HUES6 (cell line): Measurements from ENCODE around the gene GLUD1.
A peak's percentile ranks its signal among the peaks of the same experiment; 100 is the strongest.
"Not testable (repeated sequence)": the region's sequence is repeated elsewhere in the genome, so short reads cannot be mapped to it uniquely, and the experiment has no call there.

Experiments
- H3K27ac ChIP-seq: 2 replicates; pipeline ENCODE4 v1.7.0; 2013; ENCODE audit warnings: low read depth, mild to moderate bottlenecking, low read length, inconsistent platforms
- H3K27me3 ChIP-seq: 2 replicates; pipeline ENCODE4 v1.6.1; 2013; ENCODE audit warnings: low read length; ENCODE audit not compliant: control insufficient read depth, insufficient read depth
- H3K36me3 ChIP-seq: 2 replicates; pipeline ENCODE4 v1.6.1; 2013; ENCODE audit warnings: low read length; ENCODE audit not compliant: control insufficient read depth, insufficient read depth
- H3K4me1 ChIP-seq: 2 replicates; pipeline ENCODE4 v1.6.1; 2013; ENCODE audit warnings: low read length; ENCODE audit not compliant: control insufficient read depth, insufficient read depth
- H3K4me3 ChIP-seq: 2 replicates; pipeline ENCODE4 v1.5.1; 2013; ENCODE audit warnings: low read depth, low read length
- H3K9ac ChIP-seq: one replicate; pipeline ENCODE4 v1.6.1; 2013; ENCODE audit warnings: mild to moderate bottlenecking, low read length
- H3K9me3 ChIP-seq: 2 replicates; pipeline ENCODE4 v1.6.1; 2013; ENCODE audit warnings: low read depth, low read length; ENCODE audit not compliant: control insufficient read depth, insufficient read depth

GLUD1 gene

DNA sequence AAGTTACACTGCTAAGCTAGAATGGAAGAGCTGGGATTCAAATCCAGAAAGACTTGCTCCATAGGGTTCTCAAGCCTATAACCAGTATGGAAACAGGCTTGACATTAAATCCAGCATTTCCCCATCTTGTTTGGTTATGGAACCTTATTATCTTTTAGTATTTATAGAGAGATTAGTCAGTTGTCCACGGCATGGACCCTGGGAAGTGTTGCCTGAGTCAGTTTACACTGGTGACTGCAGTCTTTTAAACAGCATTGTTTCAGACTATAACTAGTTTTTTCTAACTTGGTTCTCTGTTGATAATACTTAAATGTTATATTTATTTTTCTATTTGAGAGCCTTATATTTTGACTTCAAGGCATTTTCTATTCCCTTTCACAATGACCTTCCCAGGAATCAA, 23.5 kb upstream of the GLUD1 start:
- H3K27ac ChIP-seq, H3K9me3 ChIP-seq, H3K4me3 ChIP-seq, H3K4me1 ChIP-seq, H3K36me3 ChIP-seq, H3K9ac ChIP-seq, H3K27me3 ChIP-seq: not testable (repeated sequence)

DNA sequence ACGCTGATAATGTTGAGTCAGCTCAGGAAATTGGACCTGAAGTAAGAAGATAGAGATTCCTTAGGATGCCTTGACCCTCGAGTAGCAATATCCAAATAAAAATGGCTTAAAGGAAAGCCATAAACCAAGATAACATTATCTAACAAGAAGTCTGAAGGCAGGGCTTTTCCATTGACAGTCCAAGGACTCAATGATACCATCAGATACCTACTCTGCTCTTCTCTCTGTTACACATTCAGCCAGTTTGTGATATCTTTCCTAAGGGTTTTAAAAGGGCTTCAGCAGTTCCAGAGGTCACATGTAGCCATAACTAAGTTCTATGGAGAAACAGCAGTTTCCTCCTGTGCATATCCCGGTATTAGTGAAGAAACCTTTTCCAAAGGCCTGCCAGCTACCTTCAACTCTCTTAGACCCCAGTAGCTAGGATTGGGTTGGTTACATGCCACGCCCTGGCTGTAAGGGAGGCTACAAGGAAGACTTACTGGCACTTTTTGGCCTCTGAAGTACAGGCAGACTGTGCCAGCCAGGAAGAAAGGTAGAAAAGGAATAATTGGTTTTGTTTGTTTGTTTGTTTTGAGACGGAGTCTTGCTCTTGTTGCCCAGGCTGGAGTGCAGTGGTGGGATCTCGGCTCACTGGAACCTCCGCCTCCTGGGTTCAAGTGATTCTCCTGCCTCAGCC, 10.9 kb upstream of the GLUD1 start:
- Histone ChIP-seq H3K4me3 (no peak overlapping the region), H3K27me3 (no peaks in the 10 kb centered on the region), H3K27ac (no peak overlapping the region), H3K9ac (no peak overlapping the region), H3K4me1 (no peaks in the 10 kb centered on the region), H3K36me3 (peaks cover 30% of the 10 kb centered on the region), H3K9me3 (no peaks in the 10 kb centered on the region)

DNA sequence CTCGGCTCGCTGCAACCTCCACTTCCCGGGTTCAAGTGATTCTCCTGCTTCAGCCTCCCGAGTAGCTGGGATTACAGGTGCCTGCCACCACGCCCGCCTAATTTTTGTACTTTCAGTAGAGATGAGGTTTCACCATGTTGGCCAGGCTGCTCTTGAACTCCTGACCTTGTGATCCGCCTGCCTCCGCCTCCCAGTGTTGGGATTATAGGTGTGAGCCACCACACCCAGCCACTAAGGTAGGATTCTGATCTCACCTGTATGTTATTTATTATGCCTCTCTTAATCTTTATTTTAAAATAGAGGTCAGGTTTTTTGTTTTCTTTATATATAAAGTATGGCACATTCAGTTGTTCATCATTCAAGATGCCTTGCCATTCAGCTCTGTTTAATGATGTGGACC, 10.1 kb upstream of the GLUD1 start:
- not testable (repeated sequence) for H3K4me3 ChIP-seq, H3K4me1 ChIP-seq, H3K9me3 ChIP-seq, H3K27ac ChIP-seq, H3K27me3 ChIP-seq, H3K9ac ChIP-seq
- H3K36me3 ChIP-seq = peaks cover 31% of the 10 kb centered on the region

DNA sequence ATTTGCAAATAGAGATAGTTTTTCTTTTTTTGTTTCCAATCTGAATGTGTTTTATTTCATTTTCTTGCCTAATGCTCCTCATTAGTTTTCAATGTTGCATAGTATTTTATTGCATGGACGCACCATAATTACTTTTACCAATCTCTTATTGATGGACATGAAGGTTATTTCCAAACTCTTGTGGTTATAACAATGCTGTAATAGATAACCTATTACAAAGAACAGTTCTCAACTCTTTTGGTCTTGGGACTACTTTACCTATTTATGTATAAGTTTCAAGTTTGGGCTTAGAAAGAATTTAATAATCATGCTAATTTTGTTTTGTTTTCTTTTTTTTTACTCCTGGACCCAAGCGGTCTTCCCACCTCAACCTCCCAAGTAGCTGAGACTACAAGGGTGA, 7.4 kb upstream of the GLUD1 start:
- Histone ChIP-seq H3K4me3 (no peak overlapping the region), H3K9me3 (no peaks in the 10 kb centered on the region), H3K9ac (no peak overlapping the region), H3K27ac (no peak overlapping the region), H3K4me1 (no peaks in the 10 kb centered on the region), H3K36me3 (peaks cover 28% of the 10 kb centered on the region), H3K27me3 (no peaks in the 10 kb centered on the region)

DNA sequence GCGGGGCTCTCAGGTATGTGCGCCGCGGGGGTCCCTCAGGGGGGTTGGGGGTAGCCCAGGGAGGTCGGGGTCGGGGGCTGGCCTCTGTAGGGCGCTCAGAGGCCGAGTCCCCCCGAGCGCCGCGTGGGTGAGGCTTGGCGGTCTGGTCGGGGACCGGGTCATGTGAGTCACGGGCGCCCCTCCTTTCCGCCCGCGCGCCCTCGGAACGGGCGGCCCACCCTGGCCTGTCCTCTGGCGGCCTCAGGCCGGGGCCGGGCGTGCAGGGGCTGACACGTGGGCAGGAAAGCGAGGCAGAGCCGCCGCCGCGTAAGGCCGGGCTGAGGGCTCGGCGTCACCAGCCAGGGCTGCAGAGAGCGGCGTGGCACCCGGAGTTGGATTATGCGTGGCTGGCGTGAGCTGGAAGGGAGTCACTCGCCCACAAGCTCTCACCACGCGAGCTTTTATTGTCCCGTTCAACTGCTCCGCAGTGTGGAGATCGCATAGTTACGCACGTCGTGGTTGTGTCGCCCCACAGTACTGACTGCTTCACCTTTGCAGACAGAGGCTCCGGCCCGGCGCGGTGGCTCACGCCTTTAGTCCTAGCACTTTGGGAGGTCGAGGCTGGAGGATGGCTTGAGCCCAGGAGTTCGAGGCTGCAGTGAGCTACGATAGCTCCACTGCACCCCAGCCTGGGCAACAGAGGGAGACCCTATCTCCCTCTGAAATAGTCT, 748 bp upstream of the GLUD1 start:
- H3K27ac ChIP-seq = peak overlapping the region; percentile 65
- H3K9ac ChIP-seq = peak overlapping the region; percentile 96
- H3K9me3 ChIP-seq = no peaks in the 10 kb centered on the region
- H3K27me3 ChIP-seq = no peaks in the 10 kb centered on the region
- peak overlapping the region; percentile 91 for H3K4me3 ChIP-seq
- peaks cover 6% of the 10 kb centered on the region for H3K36me3 ChIP-seq
- H3K4me1 ChIP-seq = peaks cover 21% of the 10 kb centered on the region

DNA sequence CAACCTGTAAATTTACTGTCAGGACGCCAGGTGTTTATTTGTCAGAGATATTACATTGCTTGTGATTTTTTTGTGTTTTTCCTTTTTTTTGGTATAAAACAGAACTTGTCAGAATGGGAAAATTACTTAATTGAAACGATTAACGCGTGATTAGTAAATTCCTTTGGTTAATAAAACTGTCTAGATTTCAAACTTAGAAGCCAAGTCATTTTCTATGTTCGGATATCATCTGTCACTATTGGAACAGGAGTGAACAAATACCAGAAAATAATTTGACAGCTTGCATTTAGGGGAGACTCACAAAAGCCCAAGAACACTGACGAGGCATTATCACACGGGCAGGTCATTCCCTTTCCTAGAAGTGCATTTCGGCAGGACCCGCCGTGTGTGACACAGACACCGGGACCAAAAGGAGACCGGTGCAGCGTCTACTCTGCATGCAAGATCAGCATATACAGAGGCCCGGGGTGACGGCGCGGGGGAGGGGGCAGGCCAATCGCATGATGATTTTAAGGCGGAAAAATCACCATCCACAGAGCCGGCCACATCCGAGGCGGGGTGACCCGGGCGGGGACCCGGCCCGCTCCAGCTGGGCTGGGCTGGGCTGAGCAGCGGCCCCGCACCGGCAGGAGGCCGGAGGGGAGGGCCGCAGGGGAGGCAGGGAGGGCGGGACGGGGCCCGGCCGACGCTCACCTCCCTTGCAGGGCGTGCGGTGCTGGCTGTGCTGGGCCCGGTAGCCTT, 841 bp downstream of the GLUD1 start:
- Histone ChIP-seq H3K36me3 (peaks cover 8% of the 10 kb centered on the region), H3K9ac (peak overlapping the region; percentile 95), H3K27me3 (no peaks in the 10 kb centered on the region), H3K27ac (peak overlapping the region; percentile 40; the same call in 1 of the 2 replicates), H3K4me1 (peaks cover 25% of the 10 kb centered on the region), H3K9me3 (no peaks in the 10 kb centered on the region), H3K4me3 (peak overlapping the region; percentile 89)

DNA sequence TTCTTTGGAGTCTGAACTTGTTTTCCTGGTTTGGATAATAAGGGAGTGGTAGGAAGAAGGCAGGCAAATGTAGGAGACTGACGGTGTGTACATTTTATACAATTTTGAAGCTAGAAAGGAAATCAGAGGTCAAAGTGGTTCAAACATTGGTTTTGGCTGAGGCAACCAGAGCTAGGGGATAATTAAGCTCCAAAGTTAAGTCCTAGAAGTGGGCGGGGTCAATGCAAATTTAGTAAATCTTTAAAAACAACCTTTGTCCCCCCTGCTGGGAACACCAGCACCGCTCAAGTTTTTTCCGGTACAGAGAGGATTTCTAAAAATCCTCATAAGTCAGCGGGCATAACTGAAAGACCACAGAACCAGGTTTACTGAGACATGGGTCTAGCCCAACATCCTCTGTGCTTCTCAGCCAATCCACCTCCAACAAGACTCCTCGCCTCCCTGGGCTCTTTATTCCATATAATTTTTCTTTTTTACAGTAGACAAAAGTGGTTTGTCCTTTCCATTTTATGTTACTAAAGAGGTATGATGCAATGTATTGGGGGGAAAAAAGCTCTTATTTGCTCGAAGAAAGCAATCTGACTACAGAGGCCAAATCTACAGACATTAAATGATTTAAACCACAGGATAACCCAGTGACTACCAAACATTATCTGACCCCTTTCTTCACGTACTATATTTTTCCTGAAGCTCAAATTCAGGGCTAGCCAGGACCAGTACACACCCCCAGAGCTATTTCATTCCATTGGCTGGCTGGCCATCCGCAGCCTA, 1.6 kb downstream of the GLUD1 start:
- H3K27ac ChIP-seq = peak overlapping the region; percentile 59
- peaks cover 9% of the 10 kb centered on the region for H3K36me3 ChIP-seq
- H3K9ac ChIP-seq = peak overlapping the region; percentile 71
- peaks cover 25% of the 10 kb centered on the region for H3K4me1 ChIP-seq
- no peaks in the 10 kb centered on the region for H3K27me3 ChIP-seq
- peak overlapping the region; percentile 89 for H3K4me3 ChIP-seq
- no peaks in the 10 kb centered on the region for H3K9me3 ChIP-seq

DNA sequence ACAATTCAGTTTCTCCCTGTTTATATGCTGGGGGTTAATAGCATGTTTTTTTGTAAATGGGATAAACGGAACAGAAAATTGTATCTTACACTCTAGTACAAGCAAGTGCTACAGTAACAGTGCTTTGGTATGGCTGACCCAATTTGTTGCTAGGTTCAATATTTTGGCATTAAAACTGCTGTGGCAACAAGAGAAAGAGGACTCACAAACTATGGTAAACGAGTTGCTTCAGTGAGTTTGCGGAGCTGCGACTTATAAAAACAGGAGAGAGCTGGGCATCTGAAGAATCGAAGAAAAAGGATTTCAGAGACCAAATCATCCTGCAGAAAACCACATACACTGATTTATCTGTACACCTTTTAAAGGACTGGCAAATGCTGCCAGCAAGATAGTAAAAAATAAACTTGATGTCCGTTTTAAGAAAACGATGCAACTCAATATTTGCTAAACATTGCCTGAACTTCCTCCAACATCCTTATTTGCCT, 2.2 kb downstream of the GLUD1 start:
- H3K9ac ChIP-seq = peak overlapping the region; percentile 71
- H3K4me1 ChIP-seq = peaks cover 25% of the 10 kb centered on the region
- no peaks in the 10 kb centered on the region for H3K9me3 ChIP-seq
- peaks cover 13% of the 10 kb centered on the region for H3K36me3 ChIP-seq
- no peaks in the 10 kb centered on the region for H3K27me3 ChIP-seq
- peak overlapping the region; percentile 59 for H3K27ac ChIP-seq
- peak overlapping the region; percentile 89 for H3K4me3 ChIP-seq

DNA sequence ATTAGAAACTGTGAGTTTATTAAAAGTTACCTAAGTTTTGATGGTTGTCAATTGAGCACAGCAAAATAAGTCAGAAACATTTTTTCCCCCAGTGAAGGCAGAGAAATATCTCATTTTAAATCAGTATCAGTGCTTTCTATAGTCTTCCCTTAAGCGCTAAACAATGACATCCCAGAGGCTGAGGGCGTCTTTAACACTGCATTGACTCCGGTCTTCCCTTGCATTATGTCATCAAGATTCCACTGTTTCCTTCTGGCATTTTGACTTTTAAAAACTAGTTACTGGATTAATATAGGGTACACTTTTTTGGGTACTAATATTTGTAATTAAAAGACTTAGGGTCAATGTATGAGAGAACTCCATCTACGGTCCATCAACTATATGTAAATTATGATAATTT, 3.9 kb downstream of the GLUD1 start:
- Histone ChIP-seq H3K27ac (no peak overlapping the region), H3K4me1 (peaks cover 25% of the 10 kb centered on the region), H3K36me3 (peaks cover 20% of the 10 kb centered on the region), H3K4me3 (no peak overlapping the region), H3K9ac (no peak overlapping the region), H3K9me3 (no peaks in the 10 kb centered on the region), H3K27me3 (no peaks in the 10 kb centered on the region)

DNA sequence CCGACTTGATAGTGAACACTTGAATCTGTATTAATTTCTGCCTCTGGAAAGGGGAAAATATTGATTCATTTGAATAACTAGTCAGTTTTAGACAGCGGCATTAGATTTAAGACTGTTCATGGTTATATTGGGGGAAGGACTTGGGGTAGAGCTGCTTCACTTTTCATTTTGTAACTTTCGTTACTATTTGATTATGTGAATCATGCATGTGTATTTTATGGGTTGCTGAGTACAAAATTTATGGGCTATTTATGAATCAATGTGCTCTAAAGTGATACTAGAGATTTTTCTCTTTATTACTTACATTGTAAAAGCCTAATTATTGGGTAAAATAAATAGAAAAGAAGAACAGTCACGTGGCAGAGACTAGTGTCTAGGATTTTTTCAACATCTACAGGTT, 4.9 kb downstream of the GLUD1 start:
- no peak overlapping the region for H3K9ac ChIP-seq
- no peaks in the 10 kb centered on the region for H3K27me3 ChIP-seq
- H3K9me3 ChIP-seq = peaks cover 1% of the 10 kb centered on the region; the same call in 1 of the 2 replicates
- H3K4me1 ChIP-seq = peaks cover 25% of the 10 kb centered on the region
- no peak overlapping the region for H3K4me3 ChIP-seq
- no peak overlapping the region for H3K27ac ChIP-seq
- H3K36me3 ChIP-seq = peaks cover 20% of the 10 kb centered on the region
